KMS-11 (cell line): ENCODE results near the gene FCHSD2.

Source experiments
- H2AFZ ChIP-seq: fragments of 200-600 bp; sonication (generic); 2 replicates; pipeline ENCODE4 v1.6.1; 2016; ENCODE audit warnings: antibody characterized with exemption, mixed run types, low read depth
- H3K27ac ChIP-seq: fragments of 200-600 bp; sonication (generic); 2 replicates; pipeline ENCODE4 v1.6.1; 2016; ENCODE audit warnings: mild to moderate bottlenecking, mixed run types
- H3K27me3 ChIP-seq: fragments of 200-600 bp; sonication (generic); 2 replicates; pipeline ENCODE4 v1.6.1; 2017; ENCODE audit warnings: mild to moderate bottlenecking, low read depth, mixed run types, moderate library complexity; ENCODE audit not compliant: insufficient read depth
- H3K36me3 ChIP-seq: fragments of 200-600 bp; sonication (generic); 2 replicates; pipeline ENCODE4 v1.6.1; 2017; ENCODE audit warnings: mild to moderate bottlenecking, mixed run types; ENCODE audit not compliant: insufficient read depth
- H3K4me1 ChIP-seq: fragments of 200-600 bp; sonication (generic); 2 replicates; pipeline ENCODE4 v1.6.1; 2016; ENCODE audit warnings: mild to moderate bottlenecking, low read depth, mixed run types; ENCODE audit not compliant: poor library complexity, severe bottlenecking
- H3K4me2 ChIP-seq: fragments of 200-600 bp; sonication (generic); 2 replicates; pipeline ENCODE4 v1.7.0; 2016; ENCODE audit warnings: mild to moderate bottlenecking, mixed run types
- H3K4me3 ChIP-seq: fragments of 200-600 bp; sonication (generic); IDR thresholded peaks from 2 replicates; pipeline ENCODE4 v1.6.1; 2017; ENCODE audit warnings: low read depth, low read length, mixed read lengths; ENCODE audit not compliant: insufficient read depth
- H3K79me2 ChIP-seq: fragments of 200-600 bp; sonication (generic); 2 replicates; pipeline ENCODE4 v1.6.1; 2016; ENCODE audit warnings: low read depth, mixed run types; ENCODE audit not compliant: insufficient read depth
- H3K9ac ChIP-seq: fragments of 200-600 bp; sonication (generic); 2 replicates; pipeline ENCODE4 v1.6.1; 2016; ENCODE audit warnings: mild to moderate bottlenecking, mixed run types
- H4K20me1 ChIP-seq: fragments of 200-600 bp; sonication (generic); 2 replicates; pipeline ENCODE4 v1.6.1; 2016; ENCODE audit warnings: mild to moderate bottlenecking, mixed run types; ENCODE audit not compliant: insufficient read depth
- CTCF ChIP-seq: fragments of 200-600 bp; sonication (generic); conservative IDR thresholded peaks from 2 replicates; pipeline ENCODE4 v1.6.1; 2017; ENCODE audit warnings: low read depth, mild to moderate bottlenecking, antibody characterized with exemption, low read length, moderate library complexity, mixed read lengths

Gene FCHSD2

GRCh38 chr11:73186294-73186850, 44.3 kb upstream of the FCHSD2 start:
- Histone ChIP-seq H3K9ac (no peak overlapping the region), H3K4me3 (no peak overlapping the region), H2AFZ (no peak overlapping the region), H3K4me1 (no peaks in the 10 kb centered on the region), H3K27ac (no peak overlapping the region), H3K79me2 (no peaks in the 10 kb centered on the region), H3K4me2 (no peak overlapping the region), H4K20me1 (no peaks in the 10 kb centered on the region), H3K27me3 (no peaks in the 10 kb centered on the region), H3K36me3 (no peaks in the 10 kb centered on the region)
- TF ChIP-seq CTCF, result no peak

GRCh38 chr11:73185680-73186293, 43.7 kb upstream of the FCHSD2 start:
- H3K27ac ChIP-seq, result no peak overlapping the region
- no peaks in the 10 kb centered on the region for H4K20me1 ChIP-seq
- no peak overlapping the region for H2AFZ ChIP-seq
- no peak overlapping the region for H3K4me3 ChIP-seq
- no peak for TF ChIP-seq CTCF
- no peaks in the 10 kb centered on the region for H3K27me3 ChIP-seq
- no peak overlapping the region for H3K4me2 ChIP-seq
- no peaks in the 10 kb centered on the region for H3K36me3 ChIP-seq
- H3K9ac ChIP-seq, result no peak overlapping the region
- H3K79me2 ChIP-seq, result no peaks in the 10 kb centered on the region
- no peaks in the 10 kb centered on the region for H3K4me1 ChIP-seq

GRCh38 chr11:73184953-73185671, 43.0 kb upstream of the FCHSD2 start:
- no peak overlapping the region for H3K4me3 ChIP-seq
- H3K4me2 ChIP-seq, result no peak overlapping the region
- H3K27ac ChIP-seq, result no peak overlapping the region
- peak; percentile 81 for TF ChIP-seq CTCF
- no peaks in the 10 kb centered on the region for H3K4me1 ChIP-seq
- H3K79me2 ChIP-seq, result no peaks in the 10 kb centered on the region
- no peaks in the 10 kb centered on the region for H4K20me1 ChIP-seq
- H3K9ac ChIP-seq, result no peak overlapping the region
- peak overlapping the region; percentile 50; the same call in 1 of the 2 replicates for H2AFZ ChIP-seq
- H3K27me3 ChIP-seq, result no peaks in the 10 kb centered on the region
- no peaks in the 10 kb centered on the region for H3K36me3 ChIP-seq

GRCh38 chr11:73182824-73183321, 40.8 kb upstream of the FCHSD2 start:
- no peaks in the 10 kb centered on the region for H3K27me3 ChIP-seq

More at GRCh38 chr11:73182824-73183321, 40.8 kb upstream of the FCHSD2 start:
- Histone ChIP-seq H3K4me2 (no peak overlapping the region), H3K9ac (no peak overlapping the region), H3K4me3 (no peak overlapping the region), H3K4me1 (peaks cover 2% of the 10 kb centered on the region), H4K20me1 (no peaks in the 10 kb centered on the region), H3K79me2 (no peaks in the 10 kb centered on the region), H3K36me3 (no peaks in the 10 kb centered on the region), H2AFZ (no peak overlapping the region), H3K27ac (no peak overlapping the region)
- TF ChIP-seq CTCF, result no peak
